B cell (primary cell): ENCODE measurements around the gene ARID3A. TPM values are rescaled to one million over a fixed set of nuclear protein-coding genes. Genes with fewer than 3 reads are reported as not detected.
"Not testable (repeated sequence)": the region's sequence is repeated elsewhere in the genome, so short reads cannot be mapped to it uniquely, and the experiment has no call there.

Experiments used
- ATAC-seq: fragments of 200-7000 bp; cut with Tn5 transposase; one replicate; pipeline ENCODE4 v1.10.0; 2021; ENCODE audit warnings: low read depth, mild to moderate bottlenecking, moderate number of reproducible peaks, moderate library complexity
- CTCF ChIA-PET: fragments of 350-600 bp; sonication (Branson Sonifier 250); formaldehyde crosslinking; loops from one replicate; lab custom pipeline; 2021; ENCODE audit warnings: antibody characterized with exemption, inconsistent platforms; lab: Charles Lee
- POLR2A ChIA-PET: fragments of 350-600 bp; sonication (Branson Sonifier 250); formaldehyde crosslinking; loops from one replicate; lab custom pipeline; 2021; ENCODE audit warnings: antibody characterized with exemption; lab: Charles Lee
- DNase-seq: peaks from one replicate; pipeline ENCODE4 v3.0.0; 2013
- H2AFZ ChIP-seq: 2 replicates; pipeline ENCODE4 v1.6.1; 2012; ENCODE audit warnings: mild to moderate bottlenecking, low read depth, low read length; ENCODE audit not compliant: insufficient read depth, poor library complexity, severe bottlenecking
- H3K27ac ChIP-seq, 2 donors: 1 replicate in 1 of 2; 2 replicates in 1 of 2; pipeline ENCODE4 v1.5.1; 2012 to 2013; ENCODE audit warnings: low read length in 2 of 2, mild to moderate bottlenecking in 2 of 2, moderate library complexity in 1 of 2
- H3K27me3 ChIP-seq, 4 experiments: fragments of 200-600 bp in 1 of 4; sonication (generic) in 1 of 4; replicated peaks in 1 of 4; 1 replicate in 2 of 4; 2 replicates in 2 of 4; pipeline versions ENCODE4 v1.6.1 to v1.7.0; 2013 to 2016; ENCODE audit warnings: low read length in 3 of 4, mild to moderate bottlenecking in 2 of 4, mixed read lengths in 1 of 4, moderate library complexity in 1 of 4; ENCODE audit not compliant: insufficient read depth in 4 of 4, control insufficient read depth in 3 of 4; ENCODE audit errors: control extremely low read depth in 1 of 4
- H3K36me3 ChIP-seq, 2 experiments: replicated peaks in 1 of 2; 1 replicate in 1 of 2; 2 replicates in 1 of 2; pipeline versions ENCODE4 v1.6.1 to v1.7.1; 2013; ENCODE audit warnings: low read length in 1 of 2; ENCODE audit not compliant: insufficient read depth in 2 of 2, control insufficient read depth in 1 of 2; ENCODE audit errors: control extremely low read depth in 1 of 2, extremely low read depth in 1 of 2
- H3K4me1 ChIP-seq, 2 donors: fragments of 200-600 bp in 1 of 2; sonication (generic) in 1 of 2; 1 replicate in 1 of 2; 2 replicates in 1 of 2; pipeline versions ENCODE4 v1.5.1 to v1.6.1; 2013 to 2017; ENCODE audit warnings: low read length in 2 of 2; ENCODE audit not compliant: control insufficient read depth in 2 of 2, insufficient read depth in 2 of 2
- H3K4me2 ChIP-seq: replicated peaks from 2 replicates; pipeline ENCODE3; 2012; ENCODE audit warnings: mild to moderate bottlenecking, low read depth, low read length; ENCODE audit not compliant: poor library complexity, severe bottlenecking
- H3K4me3 ChIP-seq, 5 experiments: fragments of 200-600 bp in 1 of 5; sonication (generic) in 1 of 5; 1 replicate in 3 of 5; 2 replicates in 2 of 5; pipeline versions ENCODE4 v1.5.1 to v1.7.0; 2011 to 2016; ENCODE audit warnings: low read length in 4 of 5, mild to moderate bottlenecking in 4 of 5, low read depth in 2 of 5, control low read depth in 1 of 5, moderate library complexity in 1 of 5; ENCODE audit not compliant: insufficient read depth in 1 of 5; ENCODE audit errors: control extremely low read depth in 1 of 5, extremely low read depth in 1 of 5
- H3K79me2 ChIP-seq: fragments of 200-600 bp; sonication (generic); one replicate; pipeline ENCODE4 v1.6.0; 2016; ENCODE audit warnings: low read length; ENCODE audit not compliant: control insufficient read depth, insufficient read depth
- H3K9ac ChIP-seq: fragments of 200-600 bp; sonication (generic); 2 replicates; pipeline ENCODE4 v1.6.1; 2017; ENCODE audit warnings: mild to moderate bottlenecking, low read length, moderate library complexity
- H3K9me3 ChIP-seq, 3 donors: one replicate each; pipeline versions ENCODE4 v1.6.1 to v1.7.1; 2013; ENCODE audit warnings: low read length in 2 of 3; ENCODE audit not compliant: control insufficient read depth in 2 of 3, insufficient read depth in 1 of 3; ENCODE audit errors: control extremely low read depth in 1 of 3
- H4K20me1 ChIP-seq: 2 replicates; pipeline ENCODE4 v1.6.0; 2012; ENCODE audit warnings: mild to moderate bottlenecking, low read length; ENCODE audit not compliant: insufficient read depth, control insufficient read depth, poor library complexity, severe bottlenecking
- H3K27ac Mint-ChIP-seq: one replicate; pipeline ENCODE4 v1.8.0; 2021; ENCODE audit warnings: mixed read lengths
- H3K27me3 Mint-ChIP-seq: one replicate; pipeline ENCODE4 v1.8.0; 2021; ENCODE audit warnings: mixed read lengths
- H3K4me1 Mint-ChIP-seq: one replicate; pipeline ENCODE4 v1.8.0; 2021; ENCODE audit warnings: mixed read lengths
- H3K4me3 Mint-ChIP-seq: one replicate; pipeline ENCODE4 v1.8.0; 2021; ENCODE audit warnings: mixed read lengths
- H3K9me3 Mint-ChIP-seq: one replicate; pipeline ENCODE4 v1.8.0; 2022; ENCODE audit warnings: mixed read lengths; ENCODE audit not compliant: insufficient read depth
- CTCF ChIP-seq: fragments of 200-600 bp; IDR thresholded peaks from one replicate; pipeline ENCODE4 v1.8.0; 2022; ENCODE audit warnings: antibody characterized with exemption, mild to moderate bottlenecking
- EZH2 ChIP-seq: IDR thresholded peaks from 2 replicates; pipeline ENCODE4 v1.6.1; 2012; ENCODE audit warnings: borderline replicate concordance, low read depth, mild to moderate bottlenecking, moderate library complexity, low read length; ENCODE audit not compliant: insufficient read depth, poor library complexity, severe bottlenecking
- WGBS: methylation state at CpG from one replicate; pipeline ENCODE4 v1.1.5; 2013; ENCODE audit warnings: missing lambda C conversion rate; ENCODE audit not compliant: insufficient coverage; 5-methylcytosine and 5-hydroxymethylcytosine counted together
- intact Hi-C: fragments of 100-400 bp; cut with micrococcal nuclease; formaldehyde crosslinking; loops from one replicate; pipeline ENCODE4 v1.10.0; 2022
- polyA plus RNA-seq: library from polyadenylated mRNA; depleted of rRNA; stranded (reverse); fragments of >200 nt; gene quantifications from 2 replicates; pipeline ENCODE4 v1.2.3, GENCODE V29; 2012
- total RNA-seq, 2 donors: library from RNA; stranded (reverse); fragments of 120-200 nt in 1 of 2; gene quantifications; 1 replicate in 1 of 2; 2 replicates in 1 of 2; pipeline versions ENCODE4 v1.2.3 to v1.2.4, GENCODE V29; 2013 to 2022

The ARID3A gene
- total and polyA plus RNA-seq, 2 donors (not counting 1 experiment from before 2014, with no cell fraction given) = 22.9 to 60.5 TPM

- peaks cover 0 to 3% (median 0%) of the 10 kb centered on the region in 3 donors for H3K9me3 ChIP-seq
- peaks cover 20% of the 10 kb centered on the region for H3K79me2 ChIP-seq
- no peak overlapping the region for H2AFZ ChIP-seq
- no peak overlapping the region for H3K4me3 ChIP-seq
- DNase-seq (no peak), ATAC-seq (no peak)
- H3K4me2 ChIP-seq = no peak overlapping the region
- peaks cover 32% of the 10 kb centered on the region for H4K20me1 ChIP-seq
- no peaks in the 10 kb centered on the region for H3K27me3 Mint-ChIP-seq
- intact Hi-C loops = no loop called here
- H3K9me3 Mint-ChIP-seq = no peaks in the 10 kb centered on the region
- ChIA-PET POLR2A (interaction anchor here (0.6 kb wide), 1 partner anchor 499 kb away, joined by 11 read pairs; no protein-coding TSS in a partner anchor), CTCF (interaction anchor here (2.1 kb wide), 1 partner anchor 30 kb away, joined by 6 read pairs; no protein-coding TSS in a partner anchor)
- peaks cover 8 to 16% of the 10 kb centered on the region in 2 donors for H3K4me1 ChIP-seq
- no peak overlapping the region for H3K9ac ChIP-seq
- H3K27ac Mint-ChIP-seq = no peak overlapping the region
- H3K4me3 Mint-ChIP-seq = no peak overlapping the region
- H3K4me1 Mint-ChIP-seq = peaks cover 7% of the 10 kb centered on the region
- 90% methylated on average over 29 of the region's 29 CpGs for WGBS
- TF ChIP-seq CTCF (no peak), EZH2 (no peak)
- peaks cover 0 to 23% of the 10 kb centered on the region in 2 experiments for H3K36me3 ChIP-seq
- H3K27me3 ChIP-seq = no peaks in the 10 kb centered on the region
- no peak overlapping the region for H3K27ac ChIP-seq
These were observed 49.0 kb upstream of the ARID3A start for GRCh38 chr19:876780-877314.

GRCh38 chr19:877992-878660, 47.7 kb upstream of the ARID3A start:
- H3K4me1 Mint-ChIP-seq, ATAC-seq, H2AFZ ChIP-seq, H3K9me3 Mint-ChIP-seq, H3K9me3 ChIP-seq, H3K9ac ChIP-seq, H3K27ac Mint-ChIP-seq, H3K4me1 ChIP-seq, H3K4me3 ChIP-seq, H3K4me2 ChIP-seq, intact Hi-C loops, H3K27me3 ChIP-seq, H3K4me3 Mint-ChIP-seq, H3K27me3 Mint-ChIP-seq, DNase-seq, H3K27ac ChIP-seq: not testable (repeated sequence)
- WGBS = 94% methylated on average over 11 of the region's 23 CpGs
- H3K36me3 ChIP-seq = peaks cover 0 to 35% of the 10 kb centered on the region in 2 experiments
- ChIA-PET CTCF (interaction anchor here (1.0 kb wide), 1 partner anchor 22 kb away, joined by 3 read pairs; no protein-coding TSS in a partner anchor), POLR2A (interaction anchor here (0.6 to 1.4 kb wide), 4 partner anchors 15 to 196 kb away, joined by 3 to 10 read pairs (median 4); no protein-coding TSS in a partner anchor)
- peaks cover 37% of the 10 kb centered on the region for H4K20me1 ChIP-seq
- H3K79me2 ChIP-seq = peaks cover 33% of the 10 kb centered on the region

- Histone ChIP-seq H4K20me1 (peaks cover 33% of the 10 kb centered on the region), H3K36me3 (peaks cover 0 to 40% of the 10 kb centered on the region in 2 experiments), H3K79me2 (peaks cover 39% of the 10 kb centered on the region)
- H3K9me3 ChIP-seq, ATAC-seq, H3K4me3 ChIP-seq, H3K4me3 Mint-ChIP-seq, H3K27ac ChIP-seq, H3K27ac Mint-ChIP-seq, H3K4me2 ChIP-seq, H3K4me1 ChIP-seq, H3K9ac ChIP-seq, H3K4me1 Mint-ChIP-seq, H2AFZ ChIP-seq, H3K27me3 Mint-ChIP-seq, DNase-seq, H3K27me3 ChIP-seq, intact Hi-C loops, H3K9me3 Mint-ChIP-seq: not testable (repeated sequence)
- 89% methylated on average over 13 of the region's 24 CpGs for WGBS
- POLR2A ChIA-PET = interaction anchor here (1.4 kb wide), 1 partner anchor 30 kb away, joined by 10 read pairs; no protein-coding TSS in a partner anchor
- CTCF ChIA-PET = interaction anchor here (1.0 to 1.4 kb wide), 2 partner anchors 23 to 30 kb away, joined by 3 to 4 read pairs; no protein-coding TSS in a partner anchor
These were observed 46.9 kb upstream of the ARID3A start for GRCh38 chr19:878751-879561.
